Thyroid gland (tissue), 4 donors: ENCODE results near the gene FGR.

ENCODE experiments used
- CTCF ChIP-seq, 6 experiments: fragments of 200-600 bp in 3 of 6; fragments of 450-650 bp in 3 of 6; sonication (generic) in 3 of 6; IDR thresholded peaks; one replicate each; pipeline ENCODE4 v1.5.1; 2016 to 2019; ENCODE audit warnings: antibody characterized with exemption in 6 of 6, mild to moderate bottlenecking in 2 of 6, inconsistent platforms in 1 of 6, moderate library complexity in 1 of 6
- POLR2A ChIP-seq, 2 donors: fragments of 450-650 bp; IDR thresholded peaks; one replicate each; pipeline ENCODE4 v1.6.1; 2017; ENCODE audit warnings: antibody characterized with exemption in 2 of 2, mild to moderate bottlenecking in 2 of 2, moderate library complexity in 1 of 2

GRCh38 chr1:27598902-27599528 is 36.0 kb downstream of the FGR start:
- no peak for TF ChIP-seq CTCF (IDR thresholded peaks at IDR 0.05)
- TF ChIP-seq POLR2A (IDR thresholded peaks at IDR 0.05) = no peak
